GM23248 (cell line): ENCODE results near the gene TARP.

Experiments used
- EZH2 ChIP-seq: fragments of 200-600 bp; sonication (generic); IDR thresholded peaks from 2 replicates; pipeline ENCODE4 v1.6.1; 2018; ENCODE audit warnings: antibody characterized with exemption, mild to moderate bottlenecking; ENCODE audit not compliant: insufficient read depth, poor library complexity, severe bottlenecking
- EZH2phosphoT487 ChIP-seq: fragments of 200-600 bp; sonication (generic); IDR thresholded peaks from 2 replicates; pipeline ENCODE4 v1.6.1; 2018; ENCODE audit warnings: antibody characterized with exemption, moderate library complexity, mild to moderate bottlenecking, low read depth; ENCODE audit not compliant: insufficient read depth

- no peak for TF ChIP-seq EZH2phosphoT487
- TF ChIP-seq EZH2 = no peak
Measured at GRCh38 chr7:38294926-38295325, 21.5 kb upstream of the TARP start.
